T follicular helper cell (primary cell): ENCODE data around the gene GAS2L1.
"Not testable (repeated sequence)": the region's sequence is repeated elsewhere in the genome, so short reads cannot be mapped to it uniquely, and the experiment has no call there.

ENCODE experiments used
- DNase-seq: peaks from one replicate; pipeline ENCODE4 v3.0.0-alpha.2; 2020; ENCODE audit warnings: low read depth

GAS2L1 gene

DNA sequence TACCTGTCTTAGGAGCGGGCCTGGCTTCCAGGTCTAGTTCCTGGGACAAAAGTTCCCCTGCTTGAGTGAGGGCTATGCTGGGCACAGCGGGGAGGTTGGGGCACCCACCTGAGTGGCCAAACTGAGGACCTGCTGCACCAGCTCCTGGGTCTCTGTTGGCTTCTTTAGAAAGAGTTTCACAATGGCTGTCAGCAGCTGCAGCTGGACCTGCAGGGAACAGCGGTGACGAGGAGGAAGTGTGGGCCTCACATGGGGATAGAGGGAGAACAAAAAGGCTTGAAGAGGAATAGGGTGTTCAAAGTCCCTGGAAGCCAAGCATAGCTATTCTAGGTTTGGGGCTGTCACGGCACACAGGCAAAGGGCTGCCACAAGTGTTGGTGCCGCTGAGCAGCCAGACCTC, 35.7 kb downstream of the GAS2L1 start:
- no peak for DNase-seq

DNA sequence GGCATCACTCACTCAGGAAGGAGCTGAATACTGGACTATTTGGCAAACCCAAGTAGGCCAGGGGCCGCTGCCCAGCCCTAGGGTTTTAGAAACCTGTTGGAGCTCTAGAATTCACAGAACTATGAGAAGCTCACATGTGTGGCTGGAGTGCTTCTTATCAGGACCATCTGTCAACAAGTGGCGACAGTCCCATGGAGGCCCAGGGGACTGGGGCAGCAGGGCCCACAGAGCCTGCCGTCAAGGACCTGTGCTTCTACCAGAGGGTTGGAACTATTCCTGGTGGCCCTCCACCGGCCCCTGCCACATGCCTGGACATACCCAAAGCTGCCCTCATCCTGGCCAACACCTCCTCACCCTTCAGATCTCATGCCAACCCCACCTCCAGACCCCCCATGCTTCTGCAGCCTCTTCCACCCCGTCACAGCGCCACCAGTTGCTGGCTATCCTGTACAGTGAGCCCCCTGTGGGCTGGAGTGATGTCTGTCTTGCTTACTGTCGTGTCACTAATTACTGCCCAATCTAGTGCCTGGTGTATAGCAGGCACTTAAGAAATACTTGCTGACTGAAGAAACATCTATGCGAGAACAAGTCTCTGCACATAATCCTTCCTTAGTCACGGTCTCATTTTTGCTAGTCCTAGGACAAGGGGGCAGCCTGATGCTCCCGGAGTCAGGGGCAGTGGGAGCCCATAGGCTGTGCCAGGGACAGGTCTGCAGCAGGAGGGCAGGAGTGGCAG, 36.3 kb downstream of the GAS2L1 start:
- DNase-seq = no peak

DNA sequence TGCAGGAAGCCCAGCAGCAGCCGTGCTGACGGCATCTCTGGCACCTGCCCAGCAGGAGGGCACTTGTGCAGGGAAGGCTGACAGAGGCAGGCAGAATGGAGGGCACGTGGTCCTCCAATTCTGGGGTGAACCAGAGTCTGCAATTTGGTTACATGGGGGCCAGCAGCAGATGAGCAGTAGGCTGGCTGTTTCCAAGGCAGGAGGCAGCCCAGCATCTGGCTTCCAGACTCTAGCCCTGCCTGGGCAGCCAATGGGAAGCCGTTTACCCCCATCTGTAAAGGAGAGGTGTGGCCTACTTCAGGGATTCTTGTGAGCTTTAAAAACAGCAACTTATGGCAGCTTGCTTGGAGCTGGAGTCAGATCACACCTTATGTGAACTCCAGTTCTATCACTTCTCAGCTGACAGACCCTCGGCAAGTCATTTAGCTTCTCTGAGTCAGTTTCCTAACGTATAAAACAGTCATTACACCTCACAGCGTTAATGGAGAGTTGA, 36.9 kb downstream of the GAS2L1 start:
- DNase-seq = no peak

DNA sequence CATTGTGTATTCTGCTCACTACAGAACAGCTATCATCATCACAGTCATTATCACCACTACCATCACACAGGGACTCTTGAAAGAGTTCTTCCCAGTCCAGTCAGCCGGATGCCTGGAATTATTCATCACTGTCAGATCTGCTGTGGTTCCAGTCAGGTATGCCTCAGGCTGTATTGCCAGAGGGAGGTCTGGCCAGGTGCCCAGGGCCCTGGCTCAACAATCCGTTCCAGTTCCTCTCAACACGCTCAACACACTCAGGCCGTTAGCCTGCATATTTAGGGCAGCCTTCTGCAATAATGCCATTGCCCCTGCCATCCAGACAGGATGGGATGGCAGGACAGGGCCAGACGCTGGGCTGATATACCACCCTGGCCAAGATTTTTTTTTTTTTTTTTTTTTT, 37.7 kb downstream of the GAS2L1 start:
- DNase-seq = no peak

DNA sequence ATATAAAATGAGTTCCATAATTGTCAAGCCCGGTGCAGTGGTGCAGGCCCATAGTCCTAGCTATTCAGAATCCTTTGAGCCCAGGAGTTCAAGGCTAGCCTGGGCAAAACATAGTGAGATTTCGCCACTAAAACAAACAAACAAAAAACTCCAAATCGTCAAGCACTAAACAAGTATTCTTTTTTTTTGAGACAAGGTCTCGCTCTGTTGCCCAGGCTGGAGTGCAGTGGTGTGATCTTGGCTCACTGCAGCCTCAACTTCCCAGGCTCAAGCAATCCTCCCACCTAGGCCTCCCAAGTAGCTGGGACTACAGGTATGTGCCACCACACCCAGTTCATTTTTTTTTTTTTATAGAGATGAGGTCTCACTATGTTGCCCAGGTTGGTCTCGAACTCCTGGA, 38.4 kb downstream of the GAS2L1 start:
- DNase-seq = not testable (repeated sequence)

DNA sequence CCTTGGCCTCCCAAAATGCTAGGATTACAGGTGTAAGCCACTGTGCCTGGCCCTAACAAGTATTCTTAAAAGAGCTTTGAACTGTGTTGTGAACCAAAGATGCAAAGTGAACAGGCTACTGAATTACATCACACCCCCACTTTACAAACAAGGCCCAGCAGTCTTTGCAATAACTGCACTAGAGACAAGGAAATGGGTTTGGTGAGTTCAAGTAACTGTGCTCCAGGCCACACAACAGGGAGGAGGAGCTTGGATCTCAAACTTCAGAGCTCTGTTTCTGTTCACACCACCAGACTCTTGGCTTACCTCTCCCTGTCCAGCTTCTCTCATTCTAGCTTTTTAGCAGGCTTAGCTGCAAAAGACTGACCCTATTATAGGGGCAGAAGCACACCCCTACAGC, 39.5 kb downstream of the GAS2L1 start:
- DNase-seq = no peak

DNA sequence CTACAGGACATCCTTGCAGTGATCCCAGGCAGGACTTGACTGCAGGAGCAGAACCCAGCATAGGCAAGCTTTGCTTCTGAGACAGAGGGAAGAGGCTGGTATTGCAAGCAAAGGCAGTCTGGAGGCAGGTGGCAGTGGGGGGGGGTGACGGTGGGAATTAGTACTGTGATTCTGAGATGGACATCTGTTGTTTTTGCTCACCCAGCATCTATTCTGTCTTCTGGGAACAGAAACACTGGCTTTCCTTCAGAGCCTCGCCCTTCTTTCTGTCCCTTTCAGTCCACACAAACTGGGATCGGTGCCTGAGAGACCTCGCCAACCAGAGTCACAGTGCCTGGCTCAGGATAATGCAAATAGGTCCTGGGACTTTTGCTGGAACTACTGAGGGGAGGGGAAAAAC, 40.2 kb downstream of the GAS2L1 start:
- DNase-seq = no peak

DNA sequence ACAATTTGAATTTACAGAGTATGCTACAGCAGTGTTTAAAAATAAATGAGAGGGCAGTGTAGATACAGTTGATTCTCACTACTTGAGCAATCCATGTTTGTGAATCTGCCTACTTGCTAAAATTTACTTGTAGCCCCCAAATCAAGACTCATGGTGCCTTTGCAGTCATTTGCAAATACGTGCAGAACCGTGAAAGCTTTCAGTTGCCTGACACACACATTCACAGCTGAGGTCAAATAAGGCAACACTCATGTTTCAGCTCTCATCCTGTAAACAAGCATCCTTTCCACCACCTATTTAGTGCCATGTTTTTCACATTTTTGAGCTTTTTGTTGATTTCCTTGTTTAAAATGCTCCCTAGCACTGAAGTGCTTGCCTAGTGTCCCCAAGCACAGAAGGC, 41.6 kb downstream of the GAS2L1 start:
- DNase-seq = no peak

DNA sequence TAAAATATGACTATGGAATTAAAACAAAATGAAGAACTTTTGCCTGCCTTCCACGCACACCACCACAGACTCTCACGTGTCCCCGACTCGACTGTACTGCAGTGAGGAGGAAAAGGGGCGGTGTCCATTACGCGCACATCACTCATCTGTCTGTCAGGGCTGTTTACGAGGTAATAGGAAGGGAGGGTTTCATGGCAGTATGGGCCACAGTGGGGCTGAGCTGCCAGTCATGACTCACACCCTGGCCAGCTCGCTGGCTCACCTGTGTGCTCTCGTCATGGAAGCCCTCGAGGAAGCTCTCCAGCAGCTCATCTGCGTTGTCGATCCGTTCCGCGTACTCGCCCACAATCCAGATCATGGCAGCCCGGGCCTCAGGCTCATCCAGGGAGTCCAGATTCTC, 42.5 kb downstream of the GAS2L1 start:
- DNase-seq = no peak

DNA sequence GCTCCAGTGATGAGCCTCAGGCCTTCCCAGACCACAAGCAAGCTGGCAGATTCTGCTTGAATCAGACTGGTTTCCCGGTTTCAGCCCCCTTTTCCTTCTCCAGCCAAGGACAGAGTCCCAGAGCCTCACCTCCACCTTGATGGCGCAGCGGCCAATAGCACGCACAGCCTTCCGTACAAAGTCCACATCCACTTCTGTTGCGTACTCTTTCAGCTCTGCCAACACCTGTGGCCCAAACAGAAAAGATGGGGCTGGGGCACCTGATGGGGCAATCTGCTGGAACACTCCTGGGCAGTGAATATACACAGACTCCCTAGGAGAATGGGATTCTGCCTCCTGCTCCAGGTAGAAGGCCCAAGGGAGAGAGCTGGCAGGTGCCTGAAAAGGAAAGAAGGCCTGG, 44.6 kb downstream of the GAS2L1 start:
- DNase-seq = no peak

DNA sequence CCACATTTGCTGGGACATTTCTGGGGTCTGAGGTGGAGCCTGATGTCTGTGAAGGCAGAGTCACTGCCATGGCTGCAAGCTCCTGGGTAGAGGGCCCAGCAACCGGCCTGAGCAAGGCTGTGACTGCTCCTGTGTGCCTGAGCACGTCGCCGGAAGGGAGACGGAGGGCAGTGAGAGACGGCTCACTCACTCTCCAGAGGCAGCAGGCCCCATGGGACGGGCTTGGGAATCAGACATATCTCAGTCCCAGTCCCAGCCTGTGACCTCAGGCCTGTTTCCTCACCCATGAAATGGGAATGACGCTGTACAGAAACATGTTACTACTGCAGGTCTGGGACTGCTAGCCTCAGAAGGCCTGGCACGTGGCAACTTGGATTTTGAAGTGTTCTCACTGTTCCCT, 45.4 kb downstream of the GAS2L1 start:
- DNase-seq = no peak

DNA sequence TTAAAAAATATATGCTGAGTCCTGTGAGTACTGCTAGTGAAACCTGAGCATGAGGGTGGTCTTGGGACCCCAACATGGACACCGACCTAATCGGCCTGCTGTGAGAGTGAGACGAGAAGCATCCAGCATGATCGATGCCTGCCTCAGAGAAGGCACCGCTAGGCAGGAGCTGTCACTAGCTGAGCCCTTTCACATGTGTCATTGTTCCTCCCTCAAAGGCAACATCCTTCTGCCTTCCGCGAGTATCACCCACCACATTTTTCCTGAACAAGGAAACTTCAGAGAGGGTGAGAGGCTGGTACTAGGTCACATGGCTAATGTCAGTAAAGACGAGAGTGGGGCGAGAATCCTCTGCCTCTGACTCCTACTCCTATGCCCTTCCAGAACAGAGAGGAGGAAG, 46.3 kb downstream of the GAS2L1 start:
- no peak for DNase-seq

DNA sequence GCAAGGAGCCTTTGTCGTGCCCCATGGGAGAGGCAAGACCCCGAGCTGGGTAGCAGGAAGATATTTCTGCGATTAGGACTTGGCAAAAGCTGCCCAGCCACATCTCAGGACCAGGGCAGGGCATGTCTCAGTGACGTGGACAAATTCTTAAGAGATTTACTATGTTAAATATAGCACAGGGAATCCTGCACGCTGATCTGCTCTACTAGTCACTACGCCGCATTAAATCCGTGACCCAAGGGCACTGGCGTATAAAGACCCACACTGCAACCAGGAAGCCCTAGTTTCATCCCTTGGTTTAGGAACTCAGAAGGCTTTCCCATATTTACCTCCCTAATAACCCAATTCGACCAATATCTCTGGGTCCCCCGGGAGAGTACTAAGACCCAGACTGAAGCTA, 46.8 kb downstream of the GAS2L1 start:
- DNase-seq = no peak

DNA sequence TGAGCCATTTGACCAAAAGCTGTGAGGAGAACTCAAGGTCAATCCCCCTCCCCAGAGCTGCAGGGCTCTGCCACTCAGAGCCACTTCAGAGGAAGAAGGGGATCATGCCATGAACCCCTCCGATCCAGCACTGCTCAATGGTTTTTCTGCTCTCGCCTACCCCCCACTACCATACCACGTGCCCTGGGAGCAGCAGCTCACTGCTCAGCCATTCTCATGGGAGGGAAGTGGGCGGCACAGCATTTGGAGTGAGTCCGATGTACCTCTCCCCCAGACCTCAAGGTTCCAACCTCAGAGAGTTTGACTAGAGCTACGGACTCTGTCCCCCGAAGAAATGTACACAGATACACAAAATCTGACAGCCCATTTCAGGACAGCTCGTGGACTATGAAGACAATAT, 47.4 kb downstream of the GAS2L1 start:
- DNase-seq = no peak

DNA sequence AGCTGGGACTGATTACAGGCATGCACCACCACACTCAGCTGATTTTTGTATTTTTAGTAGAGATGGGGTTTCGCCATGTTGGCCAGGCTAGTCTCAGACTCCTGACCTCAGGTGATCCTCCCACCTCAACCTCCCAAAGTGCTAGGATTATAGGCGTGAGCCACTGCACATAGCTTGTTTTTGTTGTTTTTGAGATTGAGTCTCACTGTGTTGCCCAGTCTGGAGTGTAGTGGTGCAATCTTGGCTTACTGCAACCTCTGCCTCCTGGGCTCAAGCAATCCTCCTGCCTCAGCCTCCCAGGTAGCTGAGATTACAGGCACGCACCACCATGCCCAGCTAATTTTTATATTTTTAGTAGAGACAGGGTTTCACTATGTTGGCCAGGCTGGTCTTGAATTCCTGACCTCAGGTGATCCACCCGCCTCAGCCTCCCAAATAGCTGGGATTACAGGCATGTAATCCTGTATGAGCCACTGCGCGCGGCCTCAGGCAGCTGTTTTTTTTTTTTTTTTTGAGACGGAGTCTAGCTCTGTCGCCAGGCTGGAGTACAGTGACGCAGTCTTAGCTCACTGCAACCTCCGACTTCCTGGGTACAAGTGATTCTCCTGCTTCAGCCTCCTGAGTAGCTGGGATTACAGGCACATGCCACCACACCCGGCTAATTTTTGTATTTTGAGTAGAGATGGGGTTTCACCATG, 50.9 kb downstream of the GAS2L1 start:
- not testable (repeated sequence) for DNase-seq

DNA sequence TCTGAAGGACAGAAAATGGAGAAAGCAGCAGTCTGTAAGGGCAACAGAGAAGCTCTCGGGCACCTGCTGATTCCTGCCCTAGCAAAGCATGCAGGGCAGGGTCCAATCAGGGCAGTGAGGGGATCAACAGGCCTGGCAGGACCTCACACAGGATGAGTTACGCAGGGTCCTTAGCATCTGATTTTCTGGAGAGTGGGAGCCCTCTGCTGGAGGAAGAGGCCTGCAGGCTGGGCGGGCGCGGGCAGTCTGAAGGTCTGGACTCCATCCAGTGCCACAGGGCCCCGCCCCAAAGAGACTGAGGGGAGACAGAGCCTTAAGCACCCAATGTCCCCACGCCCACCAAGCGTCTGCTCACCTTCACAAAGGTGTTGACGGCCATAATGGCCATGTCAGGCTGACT, 53.0 kb downstream of the GAS2L1 start:
- DNase-seq = no peak
